Activated naive CD8-positive, alpha-beta T cell treated with anti-CD3 and anti-CD28 coated beads for 36 hours (primary cell): ENCODE results near the gene GTPBP2. TPM values are rescaled to one million over a fixed set of nuclear protein-coding genes. Genes with fewer than 3 reads are reported as not detected.
"Not testable (repeated sequence)": the region's sequence is repeated elsewhere in the genome, so short reads cannot be mapped to it uniquely, and the experiment has no call there.

Experiments
- DNase-seq: peaks from one replicate; pipeline ENCODE4 v3.0.0; 2021
- H3K27ac Mint-ChIP-seq: one replicate; pipeline ENCODE4 v1.8.0; 2022; ENCODE audit warnings: mild to moderate bottlenecking, moderate library complexity, mixed read lengths
- H3K27me3 Mint-ChIP-seq: one replicate; pipeline ENCODE4 v1.8.0; 2022; ENCODE audit warnings: mild to moderate bottlenecking, mixed read lengths
- H3K36me3 Mint-ChIP-seq: one replicate; pipeline ENCODE4 v1.8.0; 2021; ENCODE audit warnings: mild to moderate bottlenecking, mixed read lengths
- H3K4me1 Mint-ChIP-seq: one replicate; pipeline ENCODE4 v1.8.0; 2021; ENCODE audit warnings: mixed read lengths
- H3K4me3 Mint-ChIP-seq: one replicate; pipeline ENCODE4 v1.8.0; 2022; ENCODE audit warnings: mild to moderate bottlenecking, moderate library complexity, mixed read lengths
- H3K9me3 Mint-ChIP-seq: one replicate; pipeline ENCODE4 v1.8.0; 2022; ENCODE audit warnings: mixed read lengths
- total RNA-seq, 2 experiments: library from RNA; stranded (reverse); gene quantifications; one replicate each; pipeline ENCODE4 v1.2.3, GENCODE V29; 2021

GTPBP2 gene
- total RNA-seq, 2 experiments from 2014 or later: 49.2 to 52.1 TPM

DNA sequence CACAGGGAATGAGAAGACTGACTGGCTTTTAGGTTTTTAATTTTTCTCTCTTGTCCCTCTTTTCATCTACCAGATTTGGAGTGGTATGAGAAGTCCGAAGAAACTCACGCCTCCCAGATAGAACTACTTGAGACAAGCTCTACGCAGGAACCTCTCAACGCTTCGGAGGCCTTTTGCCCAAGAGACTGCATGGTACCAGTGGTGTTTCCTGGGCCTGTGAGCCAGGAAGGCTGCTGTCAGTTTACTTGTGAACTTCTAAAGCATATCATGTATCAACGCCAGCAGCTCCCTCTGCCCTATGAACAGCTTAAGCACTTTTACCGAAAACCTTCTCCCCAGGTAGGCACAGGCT is 7.2 kb upstream of the GTPBP2 start:
- H3K4me3 Mint-ChIP-seq: peak overlapping the region; percentile 91
- DNase-seq: no peak
- no peaks in the 10 kb centered on the region for H3K9me3 Mint-ChIP-seq
- no peaks in the 10 kb centered on the region for H3K27me3 Mint-ChIP-seq
- H3K4me1 Mint-ChIP-seq: peaks cover 30% of the 10 kb centered on the region
- H3K36me3 Mint-ChIP-seq: peaks cover 31% of the 10 kb centered on the region
- H3K27ac Mint-ChIP-seq: peak overlapping the region; percentile 89

- no peaks in the 10 kb centered on the region for H3K9me3 Mint-ChIP-seq
- DNase-seq: peak; percentile 87
- peaks cover 34% of the 10 kb centered on the region for H3K4me1 Mint-ChIP-seq
- H3K27me3 Mint-ChIP-seq: no peaks in the 10 kb centered on the region
- H3K4me3 Mint-ChIP-seq: peak within 1 kb of the TSS; percentile 91
- peaks cover 30% of the 10 kb centered on the region for H3K36me3 Mint-ChIP-seq
- H3K27ac Mint-ChIP-seq: peak within 1 kb of the TSS; percentile 89
Measured at GRCh38 chr6:43635387-43636307, 6.6 kb upstream of the GTPBP2 start, which contains the start of gene MAD2L1BP. TSS of gene MAD2L1BP (plus strand) at chr6:43635840. CDS start at chr6:43635876, 36 bp downstream.

- Mint-ChIP-seq H3K27ac (peak overlapping the region; percentile 89), H3K27me3 (no peaks in the 10 kb centered on the region), H3K4me1 (peaks cover 35% of the 10 kb centered on the region), H3K9me3 (no peaks in the 10 kb centered on the region), H3K4me3 (peak overlapping the region; percentile 91), H3K36me3 (peaks cover 23% of the 10 kb centered on the region)
- no peak for DNase-seq
Measured at GRCh38 chr6:43634702-43635303, 5.7 kb upstream of the GTPBP2 start.

DNA sequence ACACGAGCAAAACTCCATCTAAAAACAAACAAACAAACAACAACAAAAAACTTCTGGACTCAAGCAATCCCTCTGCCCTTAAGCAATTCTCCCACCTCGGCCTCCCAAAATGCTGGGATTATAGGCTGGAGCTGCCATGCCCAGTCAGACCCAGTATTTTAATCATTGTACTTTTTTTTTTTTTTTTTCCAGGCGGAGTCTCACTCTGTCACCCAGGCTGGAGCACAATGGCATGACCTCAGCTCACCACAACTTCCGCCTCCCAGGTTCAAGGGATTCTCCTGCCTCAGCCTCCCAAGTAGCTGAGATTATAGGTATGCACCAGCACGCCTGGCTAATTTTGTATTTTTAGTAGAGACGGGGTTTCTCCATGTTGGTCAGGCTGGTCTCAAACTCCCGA is 3.9 kb upstream of the GTPBP2 start:
- not testable (repeated sequence) for H3K9me3 Mint-ChIP-seq
- peaks cover 16% of the 10 kb centered on the region for H3K36me3 Mint-ChIP-seq

GRCh38 chr6:43630980-43631619 is 2.0 kb upstream of the GTPBP2 start:
- H3K4me3 Mint-ChIP-seq: peak overlapping the region; percentile 15
- H3K27ac Mint-ChIP-seq: peak overlapping the region; percentile 67

More for the DNA sequence above, 3.9 kb upstream of the GTPBP2 start:
- not testable (repeated sequence) for H3K4me3 Mint-ChIP-seq, DNase-seq, H3K27ac Mint-ChIP-seq, H3K27me3 Mint-ChIP-seq
- peaks cover 29% of the 10 kb centered on the region for H3K4me1 Mint-ChIP-seq

GRCh38 chr6:43629505-43630300 is 639 bp upstream of the GTPBP2 start:
- H3K9me3 Mint-ChIP-seq: no peaks in the 10 kb centered on the region
- H3K36me3 Mint-ChIP-seq: peaks cover 14% of the 10 kb centered on the region
- peak; percentile 93 for DNase-seq
- peaks cover 35% of the 10 kb centered on the region for H3K4me1 Mint-ChIP-seq
- peak overlapping the region; percentile 100 for H3K4me3 Mint-ChIP-seq
- H3K27ac Mint-ChIP-seq: peak overlapping the region; percentile 98
- no peaks in the 10 kb centered on the region for H3K27me3 Mint-ChIP-seq

More at GRCh38 chr6:43630980-43631619, 2.0 kb upstream of the GTPBP2 start:
- peaks cover 11% of the 10 kb centered on the region for H3K36me3 Mint-ChIP-seq
- no peaks in the 10 kb centered on the region for H3K27me3 Mint-ChIP-seq
- DNase-seq: no peak
- H3K4me1 Mint-ChIP-seq: peaks cover 41% of the 10 kb centered on the region
- no peaks in the 10 kb centered on the region for H3K9me3 Mint-ChIP-seq

- Mint-ChIP-seq H3K27me3 (no peaks in the 10 kb centered on the region), H3K4me1 (peaks cover 34% of the 10 kb centered on the region), H3K36me3 (peaks cover 17% of the 10 kb centered on the region)
Measured at GRCh38 chr6:43628393-43629103, 516 bp downstream of the GTPBP2 start.

DNA sequence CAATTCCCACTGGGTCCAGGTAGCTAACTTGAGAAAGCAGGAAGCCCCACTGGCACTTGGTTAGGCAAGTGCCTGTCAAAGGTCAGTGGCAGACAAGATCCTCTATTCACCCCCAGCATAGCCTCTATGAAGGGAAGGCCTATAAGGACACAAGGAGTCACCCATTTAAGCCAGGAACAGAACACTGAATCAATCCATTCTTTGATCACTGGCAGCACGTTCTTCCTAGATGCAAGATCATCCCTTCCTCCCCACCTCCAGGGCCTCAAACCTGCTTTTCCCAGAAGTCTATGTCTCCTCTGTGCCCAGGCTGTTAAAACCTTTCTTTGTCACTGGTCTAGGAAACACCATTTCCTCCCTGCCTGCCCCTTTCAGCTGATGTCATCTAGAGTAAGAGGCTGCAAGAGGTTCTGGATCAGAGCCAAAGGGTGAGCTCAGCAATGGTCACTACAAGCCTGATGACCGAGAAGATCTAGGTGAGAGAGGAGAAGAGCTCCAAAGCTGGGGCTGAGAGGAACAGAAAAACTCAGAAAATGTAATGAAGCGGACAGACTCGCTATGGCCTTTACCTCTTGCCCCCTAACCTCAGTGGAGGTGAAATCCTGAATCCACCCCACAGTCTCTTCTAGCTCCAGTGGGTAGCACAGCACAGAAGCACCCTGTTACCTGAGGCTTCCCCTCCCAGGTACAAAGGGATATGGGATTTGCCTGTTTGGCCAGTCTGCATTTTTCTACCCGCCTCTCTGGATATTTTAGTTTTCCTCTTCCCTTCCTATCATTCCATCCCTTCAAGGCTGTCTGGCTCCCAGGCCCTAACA is 1.8 kb downstream of the GTPBP2 start:
- DNase-seq: no peak

More at GRCh38 chr6:43628393-43629103, 516 bp downstream of the GTPBP2 start:
- Mint-ChIP-seq H3K27ac (peak overlapping the region; percentile 98), H3K4me3 (peak overlapping the region; percentile 100), H3K9me3 (no peaks in the 10 kb centered on the region)
- peak; percentile 65 for DNase-seq

GRCh38 chr6:43625393-43625992 is 3.6 kb downstream of the GTPBP2 start:
- Mint-ChIP-seq H3K4me1 (peaks cover 30% of the 10 kb centered on the region), H3K27ac (no peak overlapping the region), H3K4me3 (no peak overlapping the region), H3K9me3 (no peaks in the 10 kb centered on the region), H3K36me3 (peaks cover 24% of the 10 kb centered on the region), H3K27me3 (no peaks in the 10 kb centered on the region)
- no peak for DNase-seq

More for the DNA sequence above, 1.8 kb downstream of the GTPBP2 start:
- Mint-ChIP-seq H3K27ac (peak overlapping the region; percentile 83), H3K4me3 (peak overlapping the region; percentile 61), H3K4me1 (peaks cover 34% of the 10 kb centered on the region), H3K27me3 (no peaks in the 10 kb centered on the region), H3K9me3 (no peaks in the 10 kb centered on the region), H3K36me3 (peaks cover 19% of the 10 kb centered on the region)

- peaks cover 24% of the 10 kb centered on the region for H3K36me3 Mint-ChIP-seq
- H3K27ac Mint-ChIP-seq: no peak overlapping the region
- no peak for DNase-seq
- no peaks in the 10 kb centered on the region for H3K27me3 Mint-ChIP-seq
- no peaks in the 10 kb centered on the region for H3K9me3 Mint-ChIP-seq
- peaks cover 25% of the 10 kb centered on the region for H3K4me1 Mint-ChIP-seq
- no peak overlapping the region for H3K4me3 Mint-ChIP-seq
Measured at GRCh38 chr6:43624786-43625288, 4.2 kb downstream of the GTPBP2 start.

DNA sequence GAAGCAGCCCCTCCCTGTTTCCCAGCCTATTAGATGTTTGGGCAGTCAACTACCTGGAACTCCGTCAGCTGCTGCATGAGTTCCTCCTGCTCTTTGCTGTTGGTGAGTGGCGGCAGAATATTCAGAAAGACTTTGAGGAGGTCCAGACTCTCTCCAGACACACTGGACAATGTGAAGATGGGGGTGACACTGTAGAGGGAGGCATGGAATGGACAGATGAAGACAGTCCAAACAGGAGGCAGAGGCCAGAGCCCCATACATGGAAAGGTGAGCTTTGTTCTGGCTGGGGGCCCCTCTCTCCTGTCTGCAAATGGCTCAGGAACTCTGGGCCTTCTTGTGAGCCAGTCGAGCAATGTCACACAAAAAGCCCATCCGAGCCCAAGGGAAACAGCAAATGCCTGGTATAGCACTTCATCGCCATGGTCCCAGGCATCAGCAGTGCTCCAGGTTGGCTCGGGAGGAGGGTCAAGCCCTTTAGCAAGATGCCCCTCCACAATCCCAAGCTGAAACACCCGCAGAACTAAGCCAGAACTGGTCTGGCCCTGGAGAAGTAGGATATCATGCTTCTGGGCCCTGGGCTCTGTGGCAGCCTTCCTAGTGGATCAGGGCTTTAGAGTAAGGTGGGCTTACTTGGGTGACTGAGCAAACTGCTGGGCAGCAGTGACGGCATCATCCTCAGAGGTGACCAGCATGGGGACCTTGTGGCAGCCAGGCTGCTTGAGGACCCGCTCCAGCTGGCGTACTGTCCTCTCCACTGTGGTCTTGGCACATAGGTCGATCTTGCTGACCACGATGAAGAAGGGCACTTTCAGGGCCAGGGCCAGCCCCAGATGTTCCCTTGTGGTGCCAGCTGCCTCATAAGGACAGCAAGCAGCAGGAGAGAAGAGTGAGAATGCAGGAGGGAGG is 4.9 kb downstream of the GTPBP2 start:
- H3K27ac Mint-ChIP-seq: no peak overlapping the region

DNA sequence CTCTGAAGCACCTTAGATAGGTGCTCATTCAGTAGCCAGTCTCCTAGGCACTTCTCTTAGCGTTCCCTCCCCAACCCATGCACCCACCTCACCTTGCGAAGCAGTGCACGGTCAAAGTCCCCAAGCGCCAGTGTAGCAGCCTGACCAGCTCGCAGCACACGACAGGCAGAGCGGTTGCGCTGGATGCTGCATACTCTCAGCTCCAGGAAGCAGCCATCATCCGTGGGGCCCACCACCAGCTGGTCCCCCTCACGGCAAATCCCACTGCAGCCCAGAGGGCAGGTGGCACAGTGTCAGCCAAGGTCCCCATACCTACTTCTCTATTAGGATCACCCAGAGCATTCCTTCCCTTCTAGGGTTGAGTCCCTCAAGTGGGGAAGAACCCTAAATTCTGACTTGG is 6.5 kb downstream of the GTPBP2 start:
- Mint-ChIP-seq H3K36me3 (peaks cover 20% of the 10 kb centered on the region), H3K27ac (no peak overlapping the region), H3K9me3 (no peaks in the 10 kb centered on the region), H3K27me3 (no peaks in the 10 kb centered on the region), H3K4me1 (peaks cover 17% of the 10 kb centered on the region), H3K4me3 (no peak overlapping the region)
- DNase-seq: no peak

More for the DNA sequence above, 4.9 kb downstream of the GTPBP2 start:
- no peaks in the 10 kb centered on the region for H3K27me3 Mint-ChIP-seq
- H3K4me1 Mint-ChIP-seq: peaks cover 25% of the 10 kb centered on the region
- DNase-seq: no peak
- H3K9me3 Mint-ChIP-seq: no peaks in the 10 kb centered on the region
- H3K4me3 Mint-ChIP-seq: no peak overlapping the region
- peaks cover 24% of the 10 kb centered on the region for H3K36me3 Mint-ChIP-seq
